Activated naive CD4-positive, alpha-beta T cell treated with anti-CD3 and anti-CD28 coated beads, Interleukin-2, amount 50 U/mL, for 16 hours (primary cell): ENCODE results near the gene COL5A1.
"Not testable (repeated sequence)": the region's sequence is repeated elsewhere in the genome, so short reads cannot be mapped to it uniquely, and the experiment has no call there.

ENCODE experiments used
- DNase-seq: peaks from one replicate; pipeline ENCODE4 v3.0.0-alpha.2; 2020

The COL5A1 gene

DNA sequence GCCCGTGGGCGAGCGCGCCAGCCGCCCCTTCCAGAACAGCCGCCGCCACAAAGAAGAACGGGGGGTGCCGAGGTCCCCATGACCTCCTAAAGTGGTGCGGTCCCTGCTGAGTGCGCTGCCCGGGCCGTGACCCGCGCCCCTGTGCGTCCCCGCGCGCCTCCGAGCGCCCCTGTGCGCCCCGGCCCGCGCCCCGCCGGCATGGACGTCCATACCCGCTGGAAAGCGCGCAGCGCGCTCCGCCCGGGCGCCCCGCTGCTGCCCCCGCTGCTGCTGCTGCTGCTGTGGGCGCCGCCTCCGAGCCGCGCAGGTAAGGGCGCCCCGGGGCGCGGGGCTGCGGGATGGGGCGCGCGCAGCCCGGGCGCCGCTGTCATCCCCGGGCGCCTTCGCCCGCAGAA, 384 bp downstream of the COL5A1 start:
- DNase-seq: no peak

- DNase-seq: no peak
Observed at GRCh38 chr9:134642385-134643181, 980 bp downstream of the COL5A1 start.

GRCh38 chr9:134643222-134643671, 1.6 kb downstream of the COL5A1 start:
- no peak for DNase-seq

- DNase-seq: not testable (repeated sequence)
Observed at GRCh38 chr9:134644401-134644724, 2.8 kb downstream of the COL5A1 start.

DNA sequence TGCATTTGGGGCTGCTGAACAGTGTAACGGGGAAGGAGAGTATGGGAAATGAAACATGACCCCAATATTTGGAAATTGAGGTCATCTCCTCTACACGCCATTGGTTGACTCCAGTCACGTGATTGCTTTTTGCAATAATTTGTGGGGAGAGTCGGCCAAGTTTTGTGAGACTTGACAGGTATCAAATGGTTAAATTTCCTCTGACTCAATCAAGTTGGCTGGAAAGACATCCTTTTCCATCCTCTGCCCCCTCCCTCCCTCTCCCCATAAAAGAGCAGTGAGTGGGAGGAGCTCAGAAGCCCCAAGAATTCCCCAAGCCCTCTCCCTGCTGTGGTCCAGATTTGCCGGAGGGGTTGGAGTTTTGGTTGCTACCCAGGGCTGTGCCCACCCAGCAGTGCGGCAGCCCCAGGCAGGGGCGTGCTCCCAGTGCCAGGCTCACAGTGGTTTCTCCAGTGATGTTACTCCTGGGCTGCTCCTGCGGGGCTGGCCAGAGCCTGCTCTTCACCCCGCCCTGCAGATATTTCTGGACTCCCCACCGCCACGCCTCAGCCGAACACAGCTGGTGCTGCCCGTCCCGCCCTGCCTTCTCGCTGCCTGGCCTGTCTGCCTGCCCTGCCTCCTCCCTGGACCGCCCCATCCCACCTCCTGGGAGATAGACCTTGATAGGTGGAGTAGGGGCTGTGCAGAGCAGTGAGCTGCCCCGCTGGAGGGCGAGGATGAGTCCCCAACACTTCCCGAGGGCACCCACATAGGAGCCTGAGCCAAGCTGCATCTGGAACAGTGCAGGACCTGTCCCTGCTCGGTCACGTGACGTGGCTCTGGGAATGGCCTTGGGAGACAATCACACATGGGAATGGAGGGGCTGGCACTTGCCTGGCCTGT, 3.4 kb downstream of the COL5A1 start:
- DNase-seq: no peak

DNA sequence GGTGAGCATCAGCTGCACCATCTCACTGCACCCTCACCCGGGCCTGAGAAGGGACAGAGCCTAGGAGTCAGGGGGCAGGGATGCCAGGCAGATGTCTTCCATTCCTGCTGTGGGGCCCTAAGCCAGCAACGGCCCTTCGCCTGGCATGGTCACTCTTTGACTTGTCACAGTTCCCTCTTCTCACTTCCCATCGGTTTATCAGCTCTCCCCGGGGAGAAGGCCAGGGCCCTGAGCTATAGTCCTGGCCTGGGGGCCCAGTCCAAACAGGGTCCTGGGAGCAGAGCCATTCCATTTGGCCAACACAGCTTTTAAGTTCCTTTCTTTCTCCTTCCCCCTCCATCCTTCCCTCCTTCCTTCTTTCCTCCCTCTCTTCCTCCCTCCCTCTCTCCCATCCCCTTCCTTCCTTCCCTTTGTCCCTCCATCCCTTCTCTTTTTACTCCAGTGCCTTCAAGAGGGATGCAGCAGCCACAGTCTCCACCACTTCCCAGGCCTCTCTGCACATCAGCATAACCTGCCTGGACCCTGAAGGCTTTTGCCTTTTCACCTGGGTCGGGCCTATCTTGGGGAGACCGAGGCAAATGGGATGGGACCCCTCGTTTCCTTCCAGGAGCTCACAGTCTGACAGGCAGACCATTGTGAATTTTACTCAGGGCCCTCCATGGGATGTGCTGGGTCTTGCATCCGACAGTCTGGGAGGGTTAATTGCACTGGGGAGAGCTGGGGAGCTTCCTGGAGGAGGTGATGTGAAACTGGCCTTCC, 4.2 kb downstream of the COL5A1 start:
- DNase-seq: no peak

DNA sequence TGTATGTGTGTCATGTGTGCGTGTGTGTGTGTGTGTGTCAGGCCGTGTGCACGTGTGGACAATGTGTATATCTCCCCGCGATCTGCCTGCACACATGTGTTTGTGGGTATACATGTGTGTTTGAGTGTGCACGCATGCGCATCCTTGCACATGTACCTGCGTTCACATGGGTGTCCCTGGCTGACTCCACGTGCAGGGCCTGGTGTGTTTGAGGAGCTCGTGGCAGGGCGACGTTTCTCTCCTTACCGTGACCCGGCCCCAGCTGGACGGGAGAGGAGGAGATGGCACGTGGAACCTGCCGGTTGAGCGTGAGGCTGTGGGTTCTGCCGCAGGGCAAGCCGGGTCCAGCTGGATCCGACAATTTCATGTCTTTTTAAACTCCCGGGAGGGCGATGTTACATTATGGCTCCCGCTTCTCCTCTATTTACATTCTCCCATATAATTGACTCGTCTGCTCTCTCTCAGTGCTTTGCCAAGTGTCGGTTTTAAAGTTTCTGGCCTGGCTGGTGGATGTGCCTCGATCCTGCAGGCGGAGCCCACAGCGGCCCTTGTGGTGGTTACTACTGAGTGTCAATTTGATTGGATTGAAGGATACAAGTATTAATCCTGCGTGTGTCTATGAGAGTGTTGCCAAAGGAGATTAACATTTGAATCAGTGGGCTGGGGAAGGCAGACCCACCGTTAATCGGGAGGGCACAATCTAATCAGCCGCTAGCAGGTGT, 5.9 kb downstream of the COL5A1 start:
- no peak for DNase-seq

DNA sequence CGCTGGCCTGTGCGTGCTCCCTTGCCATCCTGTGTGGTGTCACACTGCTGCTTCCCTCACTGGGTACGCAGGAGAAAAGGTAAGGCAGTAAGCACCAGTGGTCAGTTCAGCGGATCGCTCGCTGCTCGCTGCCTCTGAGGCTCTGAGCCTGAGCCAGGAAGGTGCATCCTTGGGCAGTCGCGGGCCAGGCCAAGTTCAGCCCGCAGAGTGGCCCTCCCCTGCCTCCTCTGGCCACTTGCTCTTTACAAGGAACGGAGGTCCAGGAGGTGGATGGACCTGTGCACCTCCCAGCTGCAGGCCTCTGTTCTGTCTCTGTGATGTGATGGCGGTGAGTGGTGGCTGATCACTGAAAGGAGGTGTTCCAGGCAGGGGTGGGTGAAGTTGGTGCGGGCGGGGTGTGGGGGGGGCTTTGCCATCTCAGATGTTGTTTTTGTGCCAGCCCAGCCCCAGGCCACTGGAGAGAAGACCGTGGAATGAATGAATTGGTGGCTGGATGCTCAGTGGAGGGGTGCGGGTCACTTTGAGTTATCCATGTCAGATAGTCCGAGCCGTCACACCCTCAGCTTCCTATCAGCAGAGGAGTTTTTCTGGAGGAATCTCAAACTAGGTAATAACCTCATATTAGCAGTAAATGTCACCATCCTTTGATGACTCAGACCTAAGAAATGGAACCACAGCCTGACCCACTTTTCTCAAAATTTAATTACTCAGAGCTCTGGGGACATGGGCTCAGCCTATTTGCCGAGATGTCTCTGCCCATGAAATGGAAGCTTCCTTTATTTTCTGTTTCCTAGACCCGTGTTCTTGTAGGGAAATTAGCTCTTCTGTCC, 7.3 kb downstream of the COL5A1 start:
- DNase-seq: no peak

GRCh38 chr9:134650431-134651190, 9.0 kb downstream of the COL5A1 start:
- DNase-seq: no peak

- no peak for DNase-seq
Observed at GRCh38 chr9:134651226-134651905, 9.8 kb downstream of the COL5A1 start.

DNA sequence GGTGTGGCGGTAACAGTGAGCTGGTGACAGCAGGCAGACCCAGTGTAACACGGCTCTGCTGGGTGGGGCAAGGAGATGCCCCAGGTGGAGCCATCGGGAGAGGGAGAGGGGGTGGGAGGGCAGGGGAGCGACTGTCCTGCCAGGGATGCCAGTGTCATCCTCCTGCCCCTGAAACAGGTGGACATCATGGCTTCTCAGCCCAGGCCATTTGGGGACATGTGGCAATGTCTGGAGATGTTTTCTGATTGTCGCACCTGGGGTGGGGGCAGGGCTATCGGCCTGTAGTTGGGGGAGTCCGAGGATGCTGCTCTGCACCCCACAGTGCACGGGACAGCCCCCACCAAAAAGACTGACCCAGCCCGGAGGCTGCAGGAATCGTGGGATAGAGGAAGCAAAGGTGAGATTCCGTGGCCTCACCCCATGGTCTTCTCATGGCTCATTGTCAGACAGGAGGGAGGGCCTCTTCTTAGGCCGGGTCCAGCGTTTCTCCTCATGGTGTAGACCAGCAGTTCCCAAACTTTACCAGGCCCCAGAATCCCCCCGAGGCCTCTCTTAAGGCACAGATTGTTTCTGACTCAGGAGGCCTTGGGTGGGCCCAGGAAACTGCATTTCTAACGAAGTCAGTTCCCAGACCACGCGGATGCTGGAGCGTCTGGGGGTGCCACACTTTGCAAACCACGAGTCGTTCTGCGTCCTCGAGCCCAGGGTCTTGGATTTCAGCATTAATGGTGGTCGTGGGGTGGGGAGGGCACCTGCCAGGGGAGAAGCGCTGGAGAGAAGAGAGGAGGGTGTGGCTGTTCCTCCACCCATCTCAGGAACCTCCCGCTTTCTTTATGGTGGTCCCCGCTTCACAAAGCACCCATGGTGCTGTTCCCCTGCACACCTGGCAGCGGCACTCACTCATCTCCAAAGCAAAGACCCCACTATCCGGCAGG, 11.0 kb downstream of the COL5A1 start:
- no peak for DNase-seq

DNA sequence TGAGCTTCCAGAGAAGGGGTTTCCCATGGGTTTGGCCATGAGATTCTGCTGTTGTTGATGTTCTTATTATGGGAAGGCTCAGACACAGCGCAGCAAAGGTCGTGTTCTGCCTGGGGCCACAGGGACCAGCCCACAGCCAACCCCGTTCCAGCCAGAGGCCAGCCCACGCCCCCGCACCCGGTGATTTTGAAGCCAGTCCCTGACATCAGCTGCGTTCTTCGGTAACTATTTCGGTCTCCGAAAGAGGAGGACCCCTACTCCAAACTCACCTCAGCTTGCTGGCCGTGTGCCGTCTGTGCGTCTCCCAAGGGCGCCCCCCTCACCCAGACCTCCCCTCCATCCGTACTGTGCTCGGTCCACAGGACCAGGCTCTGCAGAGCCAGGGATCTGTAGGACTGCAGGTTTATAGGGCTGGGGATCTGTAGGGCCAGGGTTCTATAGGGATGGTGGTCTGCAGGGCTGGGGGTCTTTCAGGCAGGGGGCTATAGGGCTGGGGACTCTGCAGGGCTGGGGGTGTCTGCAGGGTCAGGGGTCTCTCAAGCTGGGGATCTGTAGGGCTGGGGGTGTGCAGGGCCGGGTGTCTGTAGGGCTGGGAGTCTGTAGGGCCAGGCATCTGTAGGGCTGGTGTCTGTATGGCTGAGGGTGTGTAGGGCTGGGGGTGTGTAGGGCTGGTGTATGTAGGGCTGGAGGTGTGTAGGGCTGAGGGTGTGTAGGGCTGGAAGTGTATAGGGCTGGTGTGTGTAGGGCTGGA, 11.8 kb downstream of the COL5A1 start:
- DNase-seq: no peak

DNA sequence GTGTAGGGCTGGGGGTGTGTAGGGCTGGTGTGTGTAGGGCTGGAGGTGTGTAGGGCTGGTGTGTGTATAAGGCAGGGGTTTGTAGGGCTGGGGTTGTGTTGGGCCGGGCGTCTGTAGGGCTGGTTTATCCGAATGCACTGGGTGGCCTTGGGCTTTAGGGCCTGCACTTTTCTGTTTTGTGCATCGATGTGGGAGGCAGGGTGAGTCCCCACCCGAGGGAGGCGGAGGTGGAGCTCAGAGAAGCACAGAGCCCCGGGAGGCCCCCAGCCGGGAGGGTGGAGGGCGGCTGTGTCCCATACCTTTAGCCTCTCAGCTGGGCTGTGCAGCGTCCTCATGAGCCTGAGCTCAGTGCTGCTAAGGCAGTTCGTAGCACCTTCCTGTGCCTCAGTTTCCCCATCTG, 13.5 kb downstream of the COL5A1 start:
- DNase-seq: no peak

- no peak for DNase-seq
Observed at GRCh38 chr9:134655586-134656333, 14.2 kb downstream of the COL5A1 start.

GRCh38 chr9:134656334-134657006, 14.9 kb downstream of the COL5A1 start:
- no peak for DNase-seq

DNA sequence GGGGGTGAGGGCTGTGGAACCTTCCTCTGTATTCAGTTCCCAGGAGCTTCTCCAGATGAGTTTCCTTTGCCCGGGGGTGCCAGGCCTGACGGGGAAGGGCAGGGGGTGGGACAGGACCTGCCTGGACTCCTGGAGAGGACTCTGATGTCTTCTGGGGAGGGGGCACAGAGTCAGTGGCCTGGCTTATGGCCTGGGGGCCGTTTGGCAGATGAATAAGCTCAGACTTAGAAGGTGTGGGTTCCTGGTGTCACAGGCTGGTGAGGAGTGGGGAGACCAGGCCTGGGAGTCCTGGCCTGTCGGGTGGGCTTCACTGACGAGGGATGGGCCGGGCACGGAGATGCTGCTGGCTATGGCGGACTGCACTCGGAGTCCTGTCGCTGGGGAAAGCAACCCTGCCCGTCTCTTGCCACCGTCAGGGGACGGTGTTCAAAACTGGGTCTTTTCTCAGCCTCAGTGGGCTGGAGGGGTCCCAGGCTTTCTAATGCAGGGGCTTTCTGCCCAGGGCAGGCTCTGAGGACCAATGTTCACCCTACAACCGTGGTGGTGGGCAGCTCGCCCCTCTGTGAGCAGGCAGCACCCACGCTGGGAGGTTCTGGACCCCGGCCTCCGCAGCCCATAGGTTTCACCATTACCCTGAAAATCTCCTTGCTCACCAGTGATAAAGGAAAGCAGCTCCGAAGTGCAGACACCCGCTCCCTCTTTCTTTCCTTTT, 16.2 kb downstream of the COL5A1 start:
- DNase-seq: peak; percentile 2
